22Rv1 (cell line): ENCODE data around the gene NCKAP1.

ENCODE experiments used
- ZFX ChIP-seq: fragments of 450-650 bp; IDR thresholded peaks from 2 replicates; pipeline ENCODE4 v1.6.1; 2017; ENCODE audit warnings: antibody characterized with exemption, borderline replicate concordance
- TF ChIP-seq, protein P1 (sequence below): fragments of 450-650 bp; IDR thresholded peaks from 2 replicates; pipeline ENCODE4 v1.5.1; 2017; ENCODE audit warnings: mild to moderate bottlenecking

DNA sequence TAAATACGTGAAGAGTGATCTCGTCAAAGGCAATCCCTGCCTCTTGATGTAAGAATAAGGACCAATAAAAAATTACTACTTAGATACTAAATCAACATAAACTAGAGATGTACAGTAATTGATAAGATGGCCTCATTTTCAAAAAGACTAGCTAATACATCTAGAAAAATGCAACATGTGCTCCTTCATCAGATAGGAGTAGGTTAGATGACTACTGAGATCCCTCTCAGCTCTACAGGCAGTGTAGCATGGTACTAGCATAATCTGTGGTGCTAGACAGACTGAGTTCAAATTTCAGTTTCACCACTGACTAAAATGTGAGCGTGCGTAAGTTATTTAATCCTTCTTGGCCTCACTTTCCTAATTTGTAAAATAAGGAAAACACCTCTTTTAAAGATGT lies 89.2 kb downstream of the NCKAP1 start:
- TF ChIP-seq, protein P1, sequence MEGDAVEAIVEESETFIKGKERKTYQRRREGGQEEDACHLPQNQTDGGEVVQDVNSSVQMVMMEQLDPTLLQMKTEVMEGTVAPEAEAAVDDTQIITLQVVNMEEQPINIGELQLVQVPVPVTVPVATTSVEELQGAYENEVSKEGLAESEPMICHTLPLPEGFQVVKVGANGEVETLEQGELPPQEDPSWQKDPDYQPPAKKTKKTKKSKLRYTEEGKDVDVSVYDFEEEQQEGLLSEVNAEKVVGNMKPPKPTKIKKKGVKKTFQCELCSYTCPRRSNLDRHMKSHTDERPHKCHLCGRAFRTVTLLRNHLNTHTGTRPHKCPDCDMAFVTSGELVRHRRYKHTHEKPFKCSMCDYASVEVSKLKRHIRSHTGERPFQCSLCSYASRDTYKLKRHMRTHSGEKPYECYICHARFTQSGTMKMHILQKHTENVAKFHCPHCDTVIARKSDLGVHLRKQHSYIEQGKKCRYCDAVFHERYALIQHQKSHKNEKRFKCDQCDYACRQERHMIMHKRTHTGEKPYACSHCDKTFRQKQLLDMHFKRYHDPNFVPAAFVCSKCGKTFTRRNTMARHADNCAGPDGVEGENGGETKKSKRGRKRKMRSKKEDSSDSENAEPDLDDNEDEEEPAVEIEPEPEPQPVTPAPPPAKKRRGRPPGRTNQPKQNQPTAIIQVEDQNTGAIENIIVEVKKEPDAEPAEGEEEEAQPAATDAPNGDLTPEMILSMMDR: no peak
- no peak for TF ChIP-seq ZFX
